Body of pancreas (tissue), 4 donors: ENCODE results near the gene HLA-DMB.

Experiments
- POLR2A ChIP-seq, 3 donors: fragments of 450-650 bp; IDR thresholded peaks; one replicate each; pipeline ENCODE4 v1.6.1; 2016; ENCODE audit warnings: antibody characterized with exemption in 3 of 3, mild to moderate bottlenecking in 2 of 3
- TF ChIP-seq, protein P1 (sequence below), 7 experiments: fragments of 450-650 bp in 4 of 7; fragments of 200-600 bp in 3 of 7; sonication (generic) in 3 of 7; IDR thresholded peaks; one replicate each; pipeline ENCODE4 v1.5.1; 2016 to 2019; ENCODE audit warnings: antibody characterized with exemption in 7 of 7

DNA sequence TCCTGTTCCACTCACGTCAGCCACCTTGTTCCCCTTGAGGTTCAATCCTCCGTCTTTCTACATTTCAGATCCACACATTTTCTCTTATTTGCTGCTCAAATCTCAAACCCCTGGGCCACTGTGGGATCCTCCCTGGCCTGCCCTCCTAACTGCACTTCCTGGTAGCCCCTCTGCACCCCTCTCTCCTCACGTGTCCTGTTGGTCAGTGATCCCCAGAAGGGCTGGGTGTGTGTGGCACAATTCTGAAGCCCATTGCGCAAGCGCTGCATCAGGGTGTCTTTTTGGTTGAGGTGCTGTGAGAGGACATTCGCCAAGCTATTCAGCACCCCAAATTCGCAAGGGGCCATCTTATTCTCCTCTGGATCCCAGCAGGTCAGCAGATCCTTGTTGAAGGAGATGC is 2.3 kb downstream of the HLA-DMB start:
- TF ChIP-seq, protein P1, sequence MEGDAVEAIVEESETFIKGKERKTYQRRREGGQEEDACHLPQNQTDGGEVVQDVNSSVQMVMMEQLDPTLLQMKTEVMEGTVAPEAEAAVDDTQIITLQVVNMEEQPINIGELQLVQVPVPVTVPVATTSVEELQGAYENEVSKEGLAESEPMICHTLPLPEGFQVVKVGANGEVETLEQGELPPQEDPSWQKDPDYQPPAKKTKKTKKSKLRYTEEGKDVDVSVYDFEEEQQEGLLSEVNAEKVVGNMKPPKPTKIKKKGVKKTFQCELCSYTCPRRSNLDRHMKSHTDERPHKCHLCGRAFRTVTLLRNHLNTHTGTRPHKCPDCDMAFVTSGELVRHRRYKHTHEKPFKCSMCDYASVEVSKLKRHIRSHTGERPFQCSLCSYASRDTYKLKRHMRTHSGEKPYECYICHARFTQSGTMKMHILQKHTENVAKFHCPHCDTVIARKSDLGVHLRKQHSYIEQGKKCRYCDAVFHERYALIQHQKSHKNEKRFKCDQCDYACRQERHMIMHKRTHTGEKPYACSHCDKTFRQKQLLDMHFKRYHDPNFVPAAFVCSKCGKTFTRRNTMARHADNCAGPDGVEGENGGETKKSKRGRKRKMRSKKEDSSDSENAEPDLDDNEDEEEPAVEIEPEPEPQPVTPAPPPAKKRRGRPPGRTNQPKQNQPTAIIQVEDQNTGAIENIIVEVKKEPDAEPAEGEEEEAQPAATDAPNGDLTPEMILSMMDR (IDR thresholded peaks at IDR 0.05) = no peak
- no peak for TF ChIP-seq POLR2A (IDR thresholded peaks at IDR 0.05)
